CD4-positive, alpha-beta T cell treated with Interferon gamma for 1 hour (primary cell): ENCODE measurements around the gene LZTR1.

Experiments
- DNase-seq: peaks from one replicate; pipeline ENCODE4 v3.0.0-alpha.2; 2020

Gene LZTR1

GRCh38 chr22:20983081-20983771, 1.1 kb downstream of the LZTR1 start:
- DNase-seq, result no peak

GRCh38 chr22:20985720-20986119, 3.6 kb downstream of the LZTR1 start:
- no peak for DNase-seq

- no peak for DNase-seq
Observed at GRCh38 chr22:20986365-20986764, 4.3 kb downstream of the LZTR1 start.

- no peak for DNase-seq
Observed at GRCh38 chr22:20987375-20987774, 5.3 kb downstream of the LZTR1 start.

GRCh38 chr22:20988573-20989322, 6.7 kb downstream of the LZTR1 start:
- no peak for DNase-seq

- no peak for DNase-seq
Observed at GRCh38 chr22:20989323-20990138, 7.4 kb downstream of the LZTR1 start.

GRCh38 chr22:20990184-20991180, 8.4 kb downstream of the LZTR1 start:
- no peak for DNase-seq

GRCh38 chr22:20991252-20992055, 9.4 kb downstream of the LZTR1 start:
- no peak for DNase-seq

GRCh38 chr22:20992056-20992442, 10.0 kb downstream of the LZTR1 start:
- no peak for DNase-seq

GRCh38 chr22:20992456-20993303, 10.6 kb downstream of the LZTR1 start:
- no peak for DNase-seq

- no peak for DNase-seq
Observed at GRCh38 chr22:20993304-20994127, 11.4 kb downstream of the LZTR1 start.

- DNase-seq, result no peak
Observed at GRCh38 chr22:20994128-20994901, 12.2 kb downstream of the LZTR1 start.

GRCh38 chr22:20994902-20995241, 12.8 kb downstream of the LZTR1 start:
- no peak for DNase-seq

GRCh38 chr22:20995329-20996030, 13.4 kb downstream of the LZTR1 start:
- DNase-seq, result no peak

- DNase-seq, result no peak
Observed at GRCh38 chr22:20996031-20996410, 13.9 kb downstream of the LZTR1 start.

GRCh38 chr22:20996598-20997535, 14.8 kb downstream of the LZTR1 start:
- DNase-seq, result no peak
